ENCODE measurements around the gene SLC23A2. TPM values are rescaled to one million over a fixed set of nuclear protein-coding genes. Genes with fewer than 3 reads are reported as not detected.
"Not testable (repeated sequence)": the region's sequence is repeated elsewhere in the genome, so short reads cannot be mapped to it uniquely, and the experiment has no call there.

The SLC23A2 gene
- total RNA-seq, 1 experiment from 2014 or later, result 10.1 TPM

DNA sequence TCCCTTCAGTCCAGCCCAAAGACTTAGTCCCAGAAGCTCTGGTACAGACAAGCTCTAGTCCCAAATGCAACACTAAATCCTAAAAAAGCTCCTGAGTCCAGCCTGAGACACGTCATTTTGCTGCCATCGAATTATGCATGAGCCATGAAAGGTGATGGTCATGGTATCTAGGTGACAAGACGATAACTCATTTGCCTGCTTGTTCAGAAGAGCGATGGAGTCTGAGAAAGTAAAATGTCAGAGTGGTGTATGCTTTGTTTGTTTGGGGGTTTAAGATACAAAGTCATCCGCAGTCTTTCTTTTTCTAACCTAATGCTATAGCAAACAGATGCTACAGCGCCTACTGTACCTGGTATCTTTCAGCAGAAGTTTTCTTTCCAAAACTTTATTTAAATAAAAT is 54.7 kb downstream of the SLC23A2 start:
- no peak for DNase-seq (ENCODE audit: low spot score)
- in situ Hi-C loops (cut with HindIII; ENCODE audit: low sequenced_read_pairs), result no loop called here

DNA sequence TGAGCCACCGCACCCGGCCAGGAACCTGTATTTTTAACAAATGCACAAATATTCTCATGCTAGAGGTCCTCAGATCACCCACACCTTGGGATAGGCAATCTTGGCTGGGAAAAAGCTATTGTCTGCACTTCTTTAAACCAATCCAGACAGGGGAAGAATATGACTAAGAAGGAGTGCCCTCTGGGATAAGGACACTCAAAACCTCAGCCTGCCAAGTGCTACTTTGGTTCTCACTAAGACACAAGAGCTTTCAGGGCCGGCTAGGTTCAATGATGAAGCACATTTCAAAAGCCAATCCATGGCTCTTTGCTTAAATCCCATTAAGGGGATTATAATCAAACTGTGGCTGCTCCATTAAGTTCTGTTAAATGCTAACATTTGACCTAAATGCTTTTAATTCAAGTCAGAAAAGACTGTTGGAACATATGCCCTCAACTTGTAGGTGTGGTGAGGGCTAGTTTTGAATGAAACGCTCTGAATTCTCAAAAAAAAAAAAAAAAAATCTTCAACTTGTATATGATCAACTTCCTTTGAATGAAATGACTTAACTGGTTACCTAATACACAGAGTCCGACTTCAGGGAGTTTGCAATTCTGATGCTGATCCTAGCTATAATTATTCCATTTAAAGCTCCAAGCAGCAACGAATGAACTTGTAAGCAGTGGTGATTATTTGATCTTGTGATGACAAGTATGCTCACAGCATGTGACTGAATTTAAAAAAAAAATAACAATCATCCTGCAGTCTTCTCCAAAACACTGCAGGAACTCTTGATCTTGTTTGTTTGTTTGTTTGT is 56.6 kb downstream of the SLC23A2 start:
- no peak for DNase-seq (ENCODE audit: low spot score)
- in situ Hi-C loops (cut with HindIII; ENCODE audit: low sequenced_read_pairs), result no loop called here

DNA sequence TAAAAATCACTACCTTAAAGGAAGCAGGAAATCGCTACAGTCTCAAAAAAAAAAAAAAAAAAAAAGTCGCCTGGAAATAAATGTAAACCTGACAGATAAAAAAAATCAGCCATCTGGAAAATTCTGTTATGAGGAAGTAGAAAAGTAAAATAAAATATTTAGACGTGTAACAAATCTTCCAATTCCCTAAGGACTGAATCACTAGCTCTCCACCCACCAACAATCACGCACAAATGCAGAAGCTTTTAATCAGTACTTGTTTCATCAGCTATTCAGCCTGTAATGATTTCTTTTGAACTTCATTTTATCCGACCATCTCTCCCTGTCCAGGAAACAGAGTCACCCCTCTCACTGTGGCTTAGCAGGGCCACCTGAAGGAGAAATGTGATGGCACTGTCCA is 59.0 kb downstream of the SLC23A2 start:
- in situ Hi-C loops (cut with HindIII; ENCODE audit: low sequenced_read_pairs), result no loop called here
- DNase-seq (ENCODE audit: low spot score), result no peak

DNA sequence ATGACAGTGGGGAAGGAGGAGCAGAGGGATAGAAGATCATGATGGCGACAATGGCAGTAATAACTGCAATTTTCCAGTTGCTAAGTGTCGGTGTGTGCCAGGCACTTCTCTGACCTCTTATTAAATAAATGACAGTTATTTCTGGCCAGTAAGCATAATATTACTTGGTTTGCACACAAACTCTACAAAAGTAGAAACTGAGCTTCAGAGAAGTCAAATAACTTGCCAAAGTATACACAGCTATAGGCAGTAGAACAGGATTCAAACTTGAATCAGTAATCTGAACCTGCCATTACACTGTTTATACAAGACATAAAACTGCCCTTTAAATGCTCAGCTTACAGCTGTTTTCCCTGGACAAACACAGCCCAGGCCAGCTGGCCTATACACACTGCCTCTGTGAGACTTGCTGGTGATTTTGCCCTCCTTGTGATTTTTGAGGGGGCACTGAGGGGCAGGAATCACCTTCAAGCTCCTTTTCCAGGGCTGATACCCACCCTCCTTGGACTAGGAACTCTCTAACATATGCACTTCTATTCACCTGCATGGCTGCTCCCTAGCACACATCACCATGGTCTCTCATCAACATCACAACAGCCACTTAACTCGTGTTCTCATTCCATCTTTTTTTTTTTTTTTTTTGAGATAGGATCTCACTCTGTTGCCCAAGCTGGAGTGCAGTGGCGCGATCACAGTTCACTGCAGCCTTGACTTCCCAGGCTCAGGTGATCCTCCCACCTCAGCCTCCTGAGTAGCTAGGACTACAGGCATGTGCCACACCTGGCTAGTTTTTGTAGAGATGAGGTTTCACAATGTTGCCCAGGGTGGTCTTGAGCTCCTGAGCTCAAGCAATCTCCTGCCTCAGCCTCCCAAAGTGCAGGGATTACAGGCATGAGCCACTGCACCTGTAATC is 63.6 kb downstream of the SLC23A2 start:
- in situ Hi-C loops (cut with HindIII; ENCODE audit: low sequenced_read_pairs), result no loop called here
- no peak for DNase-seq (ENCODE audit: low spot score)

DNA sequence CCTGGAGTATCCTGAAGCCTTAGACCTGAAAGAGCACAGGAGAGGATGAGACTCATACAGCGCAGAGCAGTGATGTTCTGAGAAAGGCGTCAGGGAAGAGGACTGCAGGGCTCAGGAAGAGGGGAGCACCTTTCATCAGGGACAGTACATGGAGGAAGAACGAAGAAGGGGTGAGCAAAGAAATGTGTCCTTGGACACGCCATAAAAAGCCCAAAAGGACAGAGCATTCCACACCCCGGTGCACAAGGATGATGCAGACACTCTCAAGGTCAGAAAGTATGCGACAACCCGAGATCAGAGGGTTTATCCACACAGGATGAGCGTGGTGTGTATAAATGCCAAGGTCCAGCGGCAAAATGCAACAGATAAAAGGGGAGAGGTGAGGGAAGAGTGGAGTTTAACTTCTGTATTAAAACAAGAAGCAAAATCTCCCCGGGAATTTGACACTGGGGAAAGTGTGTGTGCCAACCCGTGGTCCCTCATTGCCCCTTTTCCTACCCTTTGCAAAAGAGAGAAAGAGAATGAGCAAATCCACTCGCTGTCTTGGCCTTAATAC is 64.4 kb downstream of the SLC23A2 start:
- DNase-seq (ENCODE audit: low spot score), result no peak
- in situ Hi-C loops (cut with HindIII; ENCODE audit: low sequenced_read_pairs), result no loop called here

DNA sequence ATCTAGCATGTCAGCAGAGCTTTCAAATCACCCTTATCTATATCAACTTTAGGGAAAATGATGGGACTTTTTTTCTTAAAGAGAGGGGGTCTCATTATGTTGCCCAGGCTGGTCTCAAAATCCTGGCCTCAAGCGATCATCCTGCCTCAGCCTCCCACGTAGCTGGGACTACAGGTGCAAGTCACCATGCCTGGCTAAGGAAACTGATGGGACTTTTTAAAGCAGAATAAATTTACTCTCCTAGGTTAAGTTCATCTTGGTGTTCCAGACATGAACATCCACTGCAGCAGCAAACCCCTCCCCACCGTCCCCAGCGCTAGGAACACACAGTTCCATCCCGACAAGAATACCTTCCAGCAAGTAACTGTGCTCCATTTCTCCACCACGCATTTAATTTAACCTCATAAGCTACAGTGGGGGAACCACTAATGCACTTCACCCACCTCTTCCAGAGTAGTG is 64.9 kb downstream of the SLC23A2 start:
- DNase-seq (ENCODE audit: low spot score), result no peak
- in situ Hi-C loops (cut with HindIII; ENCODE audit: low sequenced_read_pairs), result no loop called here

DNA sequence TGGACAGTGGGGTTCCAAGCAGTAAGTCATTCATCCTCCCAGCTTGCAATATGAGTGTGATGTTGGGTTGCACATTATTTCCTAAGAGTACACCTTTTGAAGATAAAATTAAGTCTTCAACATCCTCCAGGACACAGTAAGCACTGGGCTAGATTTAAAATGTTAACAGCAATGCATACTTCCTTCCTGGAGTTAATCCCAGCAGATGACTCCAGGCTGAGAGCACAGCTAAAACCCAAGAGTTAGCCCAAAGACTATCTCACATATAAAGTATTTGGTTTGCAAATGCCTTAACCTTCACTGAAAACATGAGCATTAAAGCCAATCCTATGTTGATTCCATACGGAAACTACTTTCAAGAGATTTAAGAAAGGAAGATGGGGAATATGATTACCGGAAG is 69.2 kb downstream of the SLC23A2 start:
- in situ Hi-C loops (cut with HindIII; ENCODE audit: low sequenced_read_pairs), result no loop called here
- DNase-seq (ENCODE audit: low spot score), result no peak

DNA sequence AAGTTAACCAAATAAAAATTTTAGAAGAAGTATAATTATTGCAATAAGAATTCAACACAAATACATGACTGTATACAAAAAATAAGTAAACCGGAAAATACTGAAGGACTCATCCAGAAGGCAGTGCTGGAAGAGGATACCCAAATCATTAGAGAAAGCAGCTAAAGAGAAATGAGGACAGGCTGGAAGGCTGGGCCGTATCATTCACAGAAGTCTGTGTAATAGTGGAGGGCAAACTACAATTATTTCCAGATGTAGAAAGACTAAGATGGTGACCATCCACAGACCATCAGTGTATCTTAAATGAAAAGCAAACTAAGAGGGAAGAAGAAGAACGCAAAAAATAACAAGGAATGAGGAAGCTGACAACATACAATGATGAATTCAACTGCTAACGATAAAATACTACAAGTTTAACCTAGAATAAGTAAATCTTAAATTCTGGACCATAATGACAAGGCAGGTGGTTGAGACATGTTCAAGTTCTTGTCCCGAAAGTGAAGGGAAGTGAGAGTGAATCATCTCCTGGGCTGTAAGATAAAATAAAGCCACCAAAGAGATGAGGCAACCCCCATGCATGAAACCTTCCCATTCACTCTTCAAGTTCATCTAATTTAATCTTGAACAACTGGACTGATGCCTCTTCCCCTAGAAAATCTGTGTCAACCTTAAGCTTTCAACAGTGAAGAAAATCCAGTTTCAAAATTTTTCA is 71.5 kb downstream of the SLC23A2 start:
- in situ Hi-C loops (cut with HindIII; ENCODE audit: low sequenced_read_pairs), result no loop called here

DNA sequence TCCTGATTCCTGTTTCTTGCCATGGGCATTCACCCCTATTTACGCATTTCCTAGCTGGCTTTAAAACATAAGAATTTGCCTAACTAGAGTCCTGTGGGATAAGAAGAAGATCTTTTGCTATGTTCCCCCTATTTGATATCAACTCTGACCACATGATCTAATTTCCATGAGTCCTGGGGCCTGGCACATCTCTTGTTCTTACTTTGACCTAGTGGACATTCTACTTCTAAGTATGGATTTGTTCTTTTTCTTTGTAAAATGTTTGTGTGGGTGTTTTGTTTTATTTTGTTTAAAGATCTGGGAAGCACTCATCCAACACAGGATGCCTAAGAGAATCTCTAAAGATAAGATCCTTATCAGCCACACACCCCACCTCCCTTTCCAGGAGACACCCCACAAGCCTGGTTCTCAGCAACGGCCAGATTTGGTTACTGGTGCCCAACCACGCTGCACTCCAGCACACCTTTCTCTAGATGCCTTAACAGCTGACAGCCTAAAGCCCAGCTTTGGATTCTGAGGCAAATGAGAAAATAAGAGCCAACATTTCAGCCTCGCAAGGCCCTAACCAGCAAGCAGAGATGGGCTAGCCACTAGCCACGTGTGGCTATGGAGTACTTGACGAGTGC is 74.7 kb downstream of the SLC23A2 start:
- in situ Hi-C loops (cut with HindIII; ENCODE audit: low sequenced_read_pairs), result no loop called here

More for the DNA sequence above, 71.5 kb downstream of the SLC23A2 start:
- no peak for DNase-seq (ENCODE audit: low spot score)

DNA sequence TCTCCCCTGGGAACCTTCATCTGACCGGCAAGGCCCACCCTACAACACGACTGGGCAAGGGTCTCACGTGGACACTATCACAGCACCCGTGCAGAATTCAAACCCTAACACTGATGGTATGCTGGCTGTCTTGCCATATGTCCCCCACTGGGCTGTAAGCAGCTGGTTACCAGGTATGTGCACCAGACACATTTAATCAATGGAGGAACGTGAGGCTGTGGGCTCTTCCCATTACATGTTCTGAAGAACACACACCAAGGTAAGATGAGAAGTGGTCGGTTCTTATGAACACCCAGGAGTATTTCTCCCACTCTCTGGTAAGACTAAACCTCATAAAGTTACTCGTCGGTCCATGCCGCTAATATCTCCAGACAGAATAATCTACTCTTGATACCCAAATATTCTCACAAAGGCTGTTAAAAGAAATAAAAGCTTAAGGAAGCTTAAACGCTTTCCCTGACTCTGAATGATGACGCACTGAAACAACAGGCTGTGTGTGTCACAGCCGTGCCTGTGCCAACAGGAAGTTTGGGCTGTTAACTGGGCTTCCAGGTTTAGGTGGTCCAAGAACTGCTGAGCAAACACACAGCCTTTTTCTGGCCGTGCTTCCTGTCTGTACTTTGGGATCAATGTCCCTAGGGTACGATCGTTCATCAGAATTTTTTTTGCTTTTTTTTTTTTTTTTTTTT is 75.3 kb downstream of the SLC23A2 start:
- DNase-seq (ENCODE audit: low spot score), result peak; percentile 63
- in situ Hi-C loops (cut with HindIII; ENCODE audit: low sequenced_read_pairs), result no loop called here

More for the DNA sequence above, 74.7 kb downstream of the SLC23A2 start:
- DNase-seq (ENCODE audit: low spot score), result no peak

DNA sequence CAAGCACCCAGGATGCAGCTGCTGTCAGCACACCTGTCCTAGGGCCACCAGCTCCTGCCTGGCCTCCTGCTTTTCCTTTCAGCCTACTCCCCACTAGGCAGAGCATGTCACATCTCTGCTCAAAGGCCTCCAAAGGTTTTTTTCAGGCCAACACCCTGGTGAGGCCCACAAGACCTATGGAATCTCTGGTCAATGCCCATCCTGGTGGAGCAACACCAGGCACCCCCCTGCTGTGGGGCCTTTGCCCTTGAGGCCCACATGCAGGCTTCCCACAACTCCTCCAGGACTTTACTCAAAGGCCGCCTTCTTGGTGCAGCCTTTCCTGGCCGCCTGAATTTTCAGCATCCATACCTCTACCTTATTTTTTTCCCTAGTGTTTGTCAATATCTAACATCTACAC is 76.9 kb downstream of the SLC23A2 start:
- in situ Hi-C loops (cut with HindIII; ENCODE audit: low sequenced_read_pairs), result no loop called here
- DNase-seq (ENCODE audit: low spot score), result no peak

DNA sequence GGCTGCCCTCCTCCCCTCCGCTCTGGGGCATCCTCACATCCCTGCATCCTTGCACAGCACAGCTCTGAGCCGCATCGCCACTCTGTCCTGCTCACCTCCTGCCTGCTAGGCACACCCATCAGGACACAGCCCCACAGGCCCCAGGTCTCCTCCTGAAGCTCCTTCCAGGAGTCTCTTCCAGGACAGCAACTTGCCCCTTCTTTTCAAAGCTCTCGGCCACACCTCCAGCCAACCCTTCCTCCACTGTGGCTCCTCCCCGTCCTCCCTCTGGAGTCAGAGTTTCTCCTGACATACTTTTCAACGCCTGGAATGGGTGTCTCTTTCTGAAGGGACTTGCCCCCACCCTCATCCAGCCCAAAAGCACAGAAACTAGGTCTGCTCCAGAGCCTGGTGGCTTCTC is 77.3 kb downstream of the SLC23A2 start:
- no peak for DNase-seq (ENCODE audit: low spot score)
- in situ Hi-C loops (cut with HindIII; ENCODE audit: low sequenced_read_pairs), result no loop called here

DNA sequence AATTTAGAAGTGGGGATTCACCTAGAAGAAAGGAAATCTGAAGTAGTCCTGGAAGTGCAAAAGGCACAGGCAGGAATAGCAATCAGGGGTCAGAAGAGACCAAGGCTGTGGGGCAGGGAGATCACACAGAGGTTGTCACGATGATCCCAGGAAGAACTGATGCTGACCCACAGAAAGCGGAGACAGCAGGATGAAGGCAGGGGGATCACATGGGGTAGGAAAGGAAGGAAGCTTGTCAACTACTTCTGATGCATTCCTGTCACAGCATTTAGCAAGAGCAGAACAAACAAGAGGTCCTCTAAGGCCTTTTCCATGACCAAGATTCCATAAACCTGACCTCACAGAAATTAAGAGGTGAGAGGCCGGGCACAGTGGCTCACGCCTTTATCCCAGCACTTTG is 79.1 kb downstream of the SLC23A2 start:
- in situ Hi-C loops (cut with HindIII; ENCODE audit: low sequenced_read_pairs), result no loop called here
- DNase-seq (ENCODE audit: low spot score), result no peak

DNA sequence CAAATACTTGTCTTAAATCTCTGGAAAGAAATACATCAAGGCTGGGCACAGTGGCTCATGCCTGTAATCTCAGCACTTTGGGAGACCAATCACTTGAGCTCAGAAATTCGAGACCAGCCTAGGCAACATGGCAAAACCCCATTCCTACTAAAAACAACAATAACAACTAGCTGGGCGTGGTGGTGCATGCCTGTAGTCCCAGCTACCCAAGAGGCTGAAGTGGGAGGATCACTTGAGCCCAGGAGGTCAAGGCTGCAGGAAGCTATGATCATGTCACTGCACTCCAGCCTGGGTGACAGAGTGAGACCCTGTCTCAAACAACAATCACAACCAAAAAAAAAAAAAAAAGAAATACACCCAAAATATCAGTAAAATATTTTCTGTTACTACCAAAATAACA is 80.0 kb downstream of the SLC23A2 start:
- DNase-seq (ENCODE audit: low spot score); in situ Hi-C loops (cut with HindIII; ENCODE audit: low sequenced_read_pairs): not testable (repeated sequence)

DNA sequence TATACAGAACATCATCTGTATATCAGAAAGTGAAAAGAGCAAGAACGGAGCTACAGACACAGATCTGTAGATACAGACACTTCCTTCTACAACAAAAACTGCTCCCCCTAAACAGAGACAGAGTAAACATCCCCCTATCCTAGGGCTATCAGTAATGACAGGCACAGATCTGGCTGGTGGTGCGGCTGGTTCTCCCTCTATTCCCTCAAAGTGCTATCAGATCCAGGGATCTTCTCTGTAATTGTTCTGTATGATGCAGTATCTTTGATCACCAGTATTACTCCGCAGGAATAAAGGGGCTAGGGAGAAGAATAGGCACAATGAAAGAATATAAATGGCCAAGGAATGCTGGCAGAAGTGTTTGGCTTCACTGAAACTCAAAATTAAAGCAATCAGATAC is 80.7 kb downstream of the SLC23A2 start:
- in situ Hi-C loops (cut with HindIII; ENCODE audit: low sequenced_read_pairs), result no loop called here

DNA sequence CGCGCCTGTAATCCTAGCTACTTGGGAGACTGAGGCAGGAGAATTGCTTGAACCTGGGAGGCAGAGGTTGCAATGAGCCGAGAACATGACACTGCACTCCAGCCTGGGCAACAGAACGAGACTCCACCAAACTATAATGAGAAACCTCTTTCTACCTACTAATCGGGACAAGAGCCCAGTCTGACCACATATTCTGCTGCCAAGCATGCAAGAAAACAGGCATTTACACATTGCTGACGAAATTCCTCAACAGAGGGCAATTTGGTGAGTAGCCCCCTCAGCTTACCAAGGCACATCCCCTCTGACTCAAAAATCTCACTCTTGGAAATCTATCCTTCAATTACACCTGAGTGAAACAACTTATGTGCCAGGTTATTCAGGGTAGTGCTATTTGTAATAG is 81.2 kb downstream of the SLC23A2 start:
- in situ Hi-C loops (cut with HindIII; ENCODE audit: low sequenced_read_pairs), result no loop called here
- DNase-seq (ENCODE audit: low spot score), result no peak

More for the DNA sequence above, 80.7 kb downstream of the SLC23A2 start:
- no peak for DNase-seq (ENCODE audit: low spot score)

DNA sequence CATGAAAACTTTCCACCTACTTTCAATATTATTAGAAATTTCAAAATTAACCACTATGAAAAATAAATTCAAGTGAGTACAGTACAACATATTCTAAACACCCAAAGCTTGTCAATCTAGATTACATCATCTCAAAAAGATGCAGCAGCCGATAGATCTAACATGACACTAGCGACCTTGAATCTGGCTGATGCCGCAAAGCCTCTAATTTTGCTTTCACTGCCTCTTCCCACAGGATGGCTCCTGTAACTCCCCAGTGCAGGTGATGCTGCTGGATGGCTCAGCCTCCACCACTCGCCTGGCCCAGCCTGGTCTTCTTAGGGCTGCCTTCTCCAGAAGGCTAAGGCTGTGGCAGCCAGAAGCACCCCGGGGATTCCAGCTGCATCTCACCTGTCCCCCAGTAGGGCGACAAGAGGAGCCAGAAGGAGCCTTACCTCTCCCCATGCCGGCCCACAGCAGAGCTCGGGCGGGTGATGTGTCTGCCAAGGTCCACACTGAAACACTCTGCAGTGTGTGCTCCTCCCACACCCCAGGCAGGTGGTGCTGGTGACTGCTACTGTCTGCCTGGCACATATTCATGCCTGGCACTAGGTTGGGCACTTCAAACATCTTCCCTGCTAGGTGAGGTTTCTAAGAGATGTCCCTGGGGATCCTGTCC is 82.1 kb downstream of the SLC23A2 start:
- peak; percentile 83 for DNase-seq (ENCODE audit: low spot score)
- in situ Hi-C loops (cut with HindIII; ENCODE audit: low sequenced_read_pairs), result no loop called here

DNA sequence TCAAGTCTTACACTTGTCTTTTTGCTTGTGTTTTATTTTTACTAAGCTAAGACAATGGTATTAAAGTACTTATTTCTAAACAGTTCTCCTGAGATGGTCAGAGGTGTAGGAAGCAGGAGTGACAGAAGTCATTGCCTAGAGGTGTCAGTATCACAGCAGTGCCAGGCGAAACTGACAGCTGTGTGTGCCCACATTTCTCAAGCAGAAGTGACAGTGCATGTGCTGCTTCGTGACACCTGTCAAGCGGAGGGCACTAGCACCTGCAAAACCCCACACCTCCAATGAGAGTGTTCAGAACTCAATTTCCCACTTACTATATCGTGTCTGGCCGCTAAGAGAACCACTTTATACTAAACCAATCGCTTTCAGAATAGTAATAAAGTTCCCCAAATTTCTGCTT is 82.8 kb downstream of the SLC23A2 start:
- DNase-seq (ENCODE audit: low spot score), result no peak
- in situ Hi-C loops (cut with HindIII; ENCODE audit: low sequenced_read_pairs), result no loop called here
